Lower leg skin (tissue), 4 donors: ENCODE data around the gene SYT6. TPM values are rescaled to one million over a fixed set of nuclear protein-coding genes. Genes with fewer than 3 reads are reported as not detected.

Source experiments
- DNase-seq, 2 donors: peaks; one replicate each; pipeline ENCODE4 v3.0.0-alpha.2; 2019; ENCODE audit warnings: low spot score in 2 of 2
- H3K4me3 ChIP-seq: fragments of 200-600 bp; sonication (generic); 2 replicates; pipeline ENCODE4 v1.5.1; 2017; ENCODE audit warnings: mild to moderate bottlenecking, low read depth; ENCODE audit not compliant: poor library complexity, severe bottlenecking
- CTCF ChIP-seq, 3 donors: fragments of 450-650 bp; IDR thresholded peaks; one replicate each; pipeline ENCODE4 v1.5.1; 2016; ENCODE audit warnings: antibody characterized with exemption in 3 of 3, mild to moderate bottlenecking in 3 of 3, moderate library complexity in 2 of 3
- POLR2A ChIP-seq, 2 donors: fragments of 450-650 bp; IDR thresholded peaks; one replicate each; pipeline ENCODE4 v1.6.1; 2016 to 2017; ENCODE audit warnings: antibody characterized with exemption in 2 of 2, mild to moderate bottlenecking in 1 of 2, moderate library complexity in 1 of 2
- WGBS, 2 donors: methylation state at CpG; one replicate each; pipeline ENCODE4 v1.1.5; 2018; 5-methylcytosine and 5-hydroxymethylcytosine counted together
- intact Hi-C: fragments of 100-400 bp; cut with DNase I; formaldehyde crosslinking; loops from one replicate; pipeline ENCODE4 v1.15.0; 2023; ENCODE audit warnings: low total_unique reads
- total RNA-seq, 4 donors: library from RNA; depleted of rRNA; stranded (reverse); fragments of >200 nt; gene quantifications; one replicate each; pipeline ENCODE4 v1.1.0, GENCODE V29; 2016

Gene SYT6
- total RNA-seq, 4 donors from 2014 or later, result 0.10 to 4.5 TPM; not detected in 2

- H3K4me3 ChIP-seq, result no peak overlapping the region
- intact Hi-C loops, result no loop called here
- WGBS, 2 donors, result 86 to 89% methylated on average over 7 of the region's 7 CpGs
- no peak for DNase-seq
- TF ChIP-seq CTCF (IDR thresholded peaks at IDR 0.05) (no peak), POLR2A (IDR thresholded peaks at IDR 0.05) (no peak)
Observed at GRCh38 chr1:114124644-114125043, 29.0 kb downstream of the SYT6 start.

DNA sequence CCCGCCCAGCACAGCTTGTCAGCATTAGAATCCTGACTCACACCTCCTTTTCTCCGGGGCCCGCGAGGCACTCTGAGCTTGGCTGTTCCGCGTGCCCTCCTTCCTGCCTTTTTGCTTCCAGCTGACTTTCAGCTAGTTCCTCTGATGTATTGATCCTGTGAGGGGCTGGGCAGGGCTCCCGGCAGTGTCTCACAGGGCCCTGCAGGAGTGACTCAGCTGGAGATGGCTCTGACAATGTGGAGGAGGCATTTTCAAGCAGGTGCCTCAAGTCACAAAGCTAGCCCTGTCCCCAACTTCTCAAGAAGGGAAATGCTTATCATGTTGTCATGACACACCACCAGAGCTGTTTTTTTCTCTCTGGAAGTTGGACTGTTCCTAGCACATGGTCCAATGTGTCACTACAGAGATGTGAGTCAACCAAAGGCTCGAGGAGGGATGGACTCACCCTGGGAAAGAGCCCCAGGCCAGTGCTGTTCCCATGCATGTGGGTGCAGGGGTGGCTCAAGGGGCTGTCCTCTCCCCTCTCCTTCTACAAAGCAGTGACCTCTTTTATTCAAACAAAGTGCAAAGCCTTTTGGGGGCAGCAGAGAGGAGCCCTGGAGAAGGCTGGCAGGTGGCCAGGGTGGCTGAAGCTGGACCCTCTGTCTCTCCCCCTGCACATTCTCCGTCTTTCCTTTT lies 30.6 kb downstream of the SYT6 start:
- no peak for TF ChIP-seq CTCF (IDR thresholded peaks at IDR 0.05)
- TF ChIP-seq POLR2A (IDR thresholded peaks at IDR 0.05), result no peak
- intact Hi-C loops, result no loop called here
- no peak for DNase-seq

DNA sequence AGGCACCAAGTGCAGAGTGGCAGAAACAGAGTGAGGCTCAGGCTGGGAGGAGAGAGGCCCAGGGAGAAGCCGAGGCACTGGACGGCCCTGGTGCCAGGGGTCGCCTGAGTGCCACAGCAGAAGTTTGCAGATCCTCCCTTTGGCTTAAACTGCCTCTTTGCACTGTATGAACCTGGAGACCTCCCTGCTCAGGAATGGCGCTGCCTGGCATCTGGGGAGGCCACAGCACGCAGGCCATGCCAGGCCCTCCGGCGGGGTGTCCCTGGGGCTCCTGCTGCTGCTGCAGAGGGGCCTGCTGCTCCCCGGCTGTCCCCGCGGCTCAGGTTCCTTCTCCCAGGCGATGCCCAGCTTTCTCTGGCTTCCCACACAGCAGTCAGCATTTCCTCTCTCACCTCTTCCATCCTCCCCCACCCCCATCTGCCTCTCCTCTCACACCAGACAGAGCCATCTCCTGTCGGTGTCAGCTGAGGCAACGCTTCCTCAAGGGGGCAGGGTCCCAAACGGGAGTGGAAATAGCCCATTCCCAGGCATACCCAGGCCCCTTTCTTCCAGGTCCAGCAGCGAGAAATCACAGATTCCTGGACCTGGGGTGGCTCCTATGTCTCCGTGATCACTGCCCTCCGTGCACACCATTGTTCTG lies 35.2 kb downstream of the SYT6 start:
- intact Hi-C loops, result no loop called here
- H3K4me3 ChIP-seq, result no peak overlapping the region
- DNase-seq, result no peak
- no peak for TF ChIP-seq CTCF (IDR thresholded peaks at IDR 0.05)
- no peak for TF ChIP-seq POLR2A (IDR thresholded peaks at IDR 0.05)
- WGBS, 2 donors, result 68 to 69% methylated on average over 16 to 17 of the region's 17 CpGs

More for the DNA sequence above, 30.6 kb downstream of the SYT6 start:
- 47 to 54% methylated on average over 9 of the region's 9 CpGs for WGBS, 2 donors
- H3K4me3 ChIP-seq, result no peak overlapping the region

GRCh38 chr1:114117654-114118053 lies 36.0 kb downstream of the SYT6 start:
- no peak overlapping the region for H3K4me3 ChIP-seq
- intact Hi-C loops, result no loop called here
- WGBS, 2 donors, result 88% methylated on average over 8 of the region's 8 CpGs
- TF ChIP-seq CTCF (IDR thresholded peaks at IDR 0.05), result no peak
- TF ChIP-seq POLR2A (IDR thresholded peaks at IDR 0.05), result no peak
- no peak for DNase-seq

- intact Hi-C loops, result no loop called here
- H3K4me3 ChIP-seq, result no peak overlapping the region
- TF ChIP-seq POLR2A (IDR thresholded peaks at IDR 0.05), result no peak
- TF ChIP-seq CTCF (IDR thresholded peaks at IDR 0.05), result no peak
- 45 to 55% methylated on average over 6 of the region's 6 CpGs for WGBS, 2 donors
- DNase-seq, result no peak
Observed at GRCh38 chr1:114116086-114116485, 37.6 kb downstream of the SYT6 start.
